Right cardiac atrium (tissue), 5 donors: ENCODE results near the gene FAT1. TPM values are rescaled to one million over a fixed set of nuclear protein-coding genes. Genes with fewer than 3 reads are reported as not detected.

Experiments used
- ATAC-seq, 2 donors: fragments of 200-7000 bp; cut with Tn5 transposase; one replicate each; pipeline versions ENCODE4 v1.8.0 to v1.9.1; 2020; ENCODE audit warnings: moderate library complexity in 2 of 2, mild to moderate bottlenecking in 1 of 2
- DNase-seq, 3 donors: peaks; one replicate each; pipeline ENCODE4 v3.0.0-alpha.2; 2020
- H3K27ac ChIP-seq: one replicate; pipeline ENCODE4 v1.5.1; 2013; ENCODE audit warnings: mild to moderate bottlenecking, low read length, control low read depth, moderate library complexity
- H3K27me3 ChIP-seq: one replicate; pipeline ENCODE4 v1.6.1; 2013; ENCODE audit not compliant: control insufficient read depth, insufficient read depth
- H3K4me1 ChIP-seq: one replicate; pipeline ENCODE4 v1.6.1; 2013; ENCODE audit warnings: low read length; ENCODE audit not compliant: control insufficient read depth, insufficient read depth
- H3K4me3 ChIP-seq: one replicate; pipeline ENCODE4 v1.5.1; 2013; ENCODE audit warnings: low read length, control low read depth
- H3K9me3 ChIP-seq: one replicate; pipeline ENCODE4 v1.6.1; 2013; ENCODE audit warnings: low read length; ENCODE audit not compliant: control insufficient read depth
- WGBS: extraction: QIAGEN DNeasy Blood & Tissue Kit; methylation state at CpG from one replicate; pipeline ENCODE4 v1.1.7; 2013; 5-methylcytosine and 5-hydroxymethylcytosine counted together
- intact Hi-C, 4 donors: fragments of 100-400 bp; cut with DNase I; formaldehyde crosslinking; loops; one replicate each; pipeline versions ENCODE4 v1.11.0 to v1.14.0; 2022 to 2023
- polyA plus RNA-seq: library from polyadenylated mRNA; stranded (reverse); fragments of 200-250 nt; gene quantifications from one replicate; pipeline ENCODE4 v1.2.3, GENCODE V29; 2013
- total RNA-seq, 4 donors: library from RNA; stranded (reverse); fragmentation: NEBNext Ultra II Directional; extraction: Animal tissue kit (Norgen Biotek cat#: 25700); gene quantifications; one replicate each; pipeline ENCODE4 v1.2.1, GENCODE V29; 2021
- donor health status: healthy with polysubstance abuse.
- donor health status: DM: no; HTN: yes; CAD: no.
- donor health status: DM: no; HTN: no; CAD: no.
- donor health status: DM: no; HTN: yes; CAD: no; lungs with severe emphysema.
- donor health status: DM: yes; HTN: yes; CAD: no.

Gene FAT1
- total and polyA plus RNA-seq, 5 donors = 29.7 to 95.2 (median 77.1) TPM

DNA sequence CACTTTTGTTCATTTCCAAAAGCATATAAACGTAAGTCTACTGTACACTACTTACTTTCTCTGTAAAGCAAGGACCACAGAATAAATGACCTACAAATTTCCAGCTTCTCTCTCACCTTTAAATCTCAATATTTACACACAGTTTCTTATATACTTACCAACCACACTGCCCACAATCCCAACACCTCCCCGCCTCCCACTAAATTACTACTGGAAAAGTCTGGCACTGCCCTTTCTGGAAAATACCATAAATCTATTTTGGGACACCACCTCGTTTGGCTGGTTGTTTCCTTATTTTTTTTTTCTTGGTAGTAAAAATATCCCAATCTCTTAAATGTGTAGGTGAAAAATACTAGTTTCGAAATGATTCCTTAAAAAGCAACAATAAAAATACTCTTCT is 19.6 kb downstream of the FAT1 start:
- Histone ChIP-seq H3K4me3 (no peak overlapping the region), H3K27ac (no peak overlapping the region), H3K9me3 (no peaks in the 10 kb centered on the region), H3K27me3 (no peaks in the 10 kb centered on the region), H3K4me1 (peaks cover 15% of the 10 kb centered on the region)
- intact Hi-C loops = no loop called here
- no peak for DNase-seq
- no peak for ATAC-seq
- 39% methylated on average over 4 of the region's 4 CpGs for WGBS

DNA sequence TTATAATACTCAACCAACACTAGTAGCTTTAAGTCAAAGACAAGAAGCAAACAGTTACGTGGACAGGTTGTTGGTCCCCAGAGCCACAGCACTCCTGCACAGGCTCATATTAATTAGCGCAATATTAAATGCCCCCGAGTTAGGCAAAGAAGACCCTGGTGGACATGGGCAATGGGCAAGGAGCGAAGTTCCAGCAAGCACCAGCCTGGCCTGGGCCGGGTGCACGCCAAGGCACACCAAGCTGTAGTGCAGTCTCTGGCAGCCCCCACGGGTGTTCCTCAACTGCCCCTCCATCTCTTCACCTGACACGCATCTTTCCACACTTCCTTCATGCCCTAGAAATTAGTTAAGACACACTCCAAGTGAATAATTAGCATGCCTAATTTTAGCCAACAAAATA is 20.1 kb downstream of the FAT1 start:
- peak overlapping the region; percentile 34 for H3K27ac ChIP-seq
- DNase-seq (no peak), ATAC-seq (no peak)
- H3K4me1 ChIP-seq = peaks cover 17% of the 10 kb centered on the region
- no peaks in the 10 kb centered on the region for H3K27me3 ChIP-seq
- no peaks in the 10 kb centered on the region for H3K9me3 ChIP-seq
- 80% methylated on average over 8 of the region's 8 CpGs for WGBS
- no peak overlapping the region for H3K4me3 ChIP-seq
- intact Hi-C loops = no loop called here

DNA sequence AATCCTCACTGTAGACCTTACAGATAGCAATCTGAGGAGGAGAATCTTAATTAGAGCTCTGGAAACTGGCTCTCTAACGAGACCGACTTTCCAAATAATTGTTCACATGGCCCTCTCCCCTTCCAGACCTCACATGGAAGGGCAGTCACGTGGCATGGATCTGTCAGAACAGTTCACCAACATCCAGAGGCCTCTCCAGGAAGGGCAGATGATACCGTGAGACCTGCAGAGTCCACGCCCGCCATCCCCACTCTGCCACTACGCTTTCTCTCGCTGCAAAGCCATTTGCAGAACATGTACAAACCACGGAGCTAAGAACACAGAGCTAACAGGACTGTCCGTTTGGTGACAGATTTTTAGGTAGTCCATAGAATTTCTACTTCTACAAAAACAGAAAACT is 20.7 kb downstream of the FAT1 start:
- intact Hi-C loops = no loop called here
- H3K4me1 ChIP-seq = peaks cover 18% of the 10 kb centered on the region
- no peaks in the 10 kb centered on the region for H3K9me3 ChIP-seq
- no peak for DNase-seq
- no peak for ATAC-seq
- 69% methylated on average over 10 of the region's 10 CpGs for WGBS
- no peaks in the 10 kb centered on the region for H3K27me3 ChIP-seq
- peak overlapping the region; percentile 50 for H3K27ac ChIP-seq
- H3K4me3 ChIP-seq = no peak overlapping the region

DNA sequence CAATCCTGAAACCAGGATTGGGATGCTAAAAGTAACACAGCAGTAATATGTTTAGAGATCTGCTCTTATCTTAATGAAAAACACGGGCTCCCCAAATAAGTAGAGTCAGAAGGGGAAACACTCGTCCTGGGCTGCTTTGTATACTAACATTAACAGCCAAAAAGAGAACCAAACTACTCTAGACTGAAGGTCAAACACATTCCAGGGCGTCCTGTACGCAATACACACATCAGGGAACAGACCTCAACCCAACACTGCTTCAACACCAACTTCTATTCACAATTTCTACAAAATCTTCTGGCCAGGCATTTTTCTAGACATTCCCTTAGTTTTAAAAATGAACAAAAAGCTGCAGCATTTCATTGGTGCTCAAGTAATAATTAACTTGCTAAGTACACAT is 21.4 kb downstream of the FAT1 start:
- WGBS = 29% methylated on average over 4 of the region's 4 CpGs

DNA sequence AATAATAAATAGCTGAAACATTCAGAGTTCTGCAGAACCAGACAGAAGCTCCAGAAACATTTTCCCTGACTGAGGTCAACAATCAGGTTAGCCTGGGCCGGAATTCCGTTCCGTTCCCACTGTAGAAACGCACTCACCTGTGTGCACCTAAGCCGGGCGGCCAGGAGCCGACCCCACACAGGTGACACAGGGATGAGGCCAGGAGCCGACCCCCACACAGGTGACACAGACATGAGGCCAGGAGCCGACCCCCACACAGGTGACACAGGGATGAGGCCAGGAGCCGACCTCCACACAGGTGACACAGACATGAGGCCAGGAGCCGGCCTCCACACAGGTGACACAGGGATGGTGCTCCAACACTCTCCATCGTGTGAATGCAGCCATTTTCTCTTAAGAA is 21.9 kb downstream of the FAT1 start:
- peaks cover 18% of the 10 kb centered on the region for H3K4me1 ChIP-seq
- H3K9me3 ChIP-seq = no peaks in the 10 kb centered on the region
- DNase-seq = peak in 1 of 3 donors; percentile 54
- peak overlapping the region; percentile 98 for H3K27ac ChIP-seq
- WGBS = 58% methylated on average over 12 of the region's 12 CpGs
- H3K27me3 ChIP-seq = no peaks in the 10 kb centered on the region
- no peak for ATAC-seq
- intact Hi-C loops = no loop called here
- H3K4me3 ChIP-seq = no peak overlapping the region

More for the DNA sequence above, 21.4 kb downstream of the FAT1 start:
- Histone ChIP-seq H3K4me1 (peaks cover 18% of the 10 kb centered on the region), H3K4me3 (no peak overlapping the region), H3K27ac (peak overlapping the region; percentile 77), H3K27me3 (no peaks in the 10 kb centered on the region), H3K9me3 (no peaks in the 10 kb centered on the region)
- no peak for ATAC-seq
- DNase-seq = no peak
- intact Hi-C loops = no loop called here

DNA sequence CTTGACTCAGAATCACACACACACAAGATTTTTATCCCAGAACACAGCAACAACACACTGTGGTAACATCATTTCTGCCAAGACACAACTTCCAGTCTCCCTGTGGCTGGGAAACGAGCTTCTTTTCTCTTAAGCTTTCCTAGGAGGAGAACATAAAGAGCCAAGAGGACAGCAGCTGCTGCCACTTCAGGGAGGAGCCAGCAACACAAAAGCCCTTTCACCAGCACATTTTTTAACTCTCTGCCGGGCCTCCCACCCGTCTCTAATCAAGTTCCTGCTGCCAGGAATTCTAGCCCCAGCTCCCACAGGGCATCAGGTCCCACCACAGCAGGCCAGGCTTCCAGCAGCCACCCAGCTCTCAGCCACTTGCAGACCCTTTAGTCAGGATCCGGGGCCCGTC is 22.4 kb downstream of the FAT1 start:
- no peaks in the 10 kb centered on the region for H3K9me3 ChIP-seq
- peak overlapping the region; percentile 98 for H3K27ac ChIP-seq
- peaks cover 18% of the 10 kb centered on the region for H3K4me1 ChIP-seq
- DNase-seq = peak; percentile 72 to 81 (median 79)
- intact Hi-C loops = no loop called here
- no peaks in the 10 kb centered on the region for H3K27me3 ChIP-seq
- no peak overlapping the region for H3K4me3 ChIP-seq
- peak; percentile 65 to 69 for ATAC-seq
- WGBS = 11% methylated on average over 5 of the region's 5 CpGs

DNA sequence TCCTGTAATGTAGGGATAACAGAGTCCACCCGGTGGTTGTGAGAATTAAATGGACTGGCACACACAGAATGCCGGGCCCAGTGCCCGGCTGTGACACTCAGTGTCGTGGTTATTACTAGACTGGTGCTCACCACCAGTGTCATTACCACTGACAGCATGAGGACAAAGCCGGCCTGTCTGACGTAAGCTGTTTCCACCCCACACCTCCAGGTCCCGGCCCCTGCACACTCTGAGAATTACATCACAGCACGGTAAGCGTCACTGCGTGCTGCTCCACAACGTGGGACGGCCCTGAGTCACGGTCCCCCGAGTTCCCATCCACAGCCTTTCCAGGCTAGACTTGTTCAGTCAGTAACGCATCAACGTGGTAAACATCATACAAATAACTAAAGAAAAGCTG is 22.9 kb downstream of the FAT1 start:
- Histone ChIP-seq H3K4me3 (no peak overlapping the region), H3K4me1 (peaks cover 18% of the 10 kb centered on the region), H3K27ac (peak overlapping the region; percentile 98), H3K27me3 (no peaks in the 10 kb centered on the region), H3K9me3 (no peaks in the 10 kb centered on the region)
- intact Hi-C loops = no loop called here
- DNase-seq (peak; percentile 86 to 92 (median 89)), ATAC-seq (peak; percentile 90 to 93)
- 37% methylated on average over 16 of the region's 16 CpGs for whole genome bisulfite sequencing

DNA sequence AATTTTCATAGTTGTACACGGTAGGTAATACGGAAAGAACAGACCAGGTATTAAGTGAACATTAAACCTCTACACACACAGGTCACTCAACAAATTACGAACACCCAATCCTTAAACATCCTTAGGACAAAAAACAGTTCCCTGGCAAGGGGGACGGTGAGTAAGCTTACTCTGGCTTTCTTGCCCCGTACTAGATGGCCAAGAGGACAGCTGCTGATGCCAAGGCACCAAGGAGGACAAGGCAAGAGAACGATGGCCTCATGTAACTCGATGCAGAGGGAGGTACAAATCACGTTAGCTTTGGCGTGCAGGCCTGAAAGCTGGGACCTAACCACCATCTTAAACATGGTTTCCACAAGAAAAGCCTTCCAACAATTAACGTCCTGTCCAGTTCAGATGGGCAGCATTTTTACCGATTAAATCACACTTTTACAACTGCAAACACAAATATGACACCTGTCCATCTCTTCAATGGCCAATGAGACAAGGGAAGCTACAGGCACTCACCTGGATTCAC is 23.7 kb downstream of the FAT1 start:
- ATAC-seq = no peak
- WGBS = 76% methylated on average over 11 of the region's 11 CpGs
- H3K4me3 ChIP-seq = no peak overlapping the region

DNA sequence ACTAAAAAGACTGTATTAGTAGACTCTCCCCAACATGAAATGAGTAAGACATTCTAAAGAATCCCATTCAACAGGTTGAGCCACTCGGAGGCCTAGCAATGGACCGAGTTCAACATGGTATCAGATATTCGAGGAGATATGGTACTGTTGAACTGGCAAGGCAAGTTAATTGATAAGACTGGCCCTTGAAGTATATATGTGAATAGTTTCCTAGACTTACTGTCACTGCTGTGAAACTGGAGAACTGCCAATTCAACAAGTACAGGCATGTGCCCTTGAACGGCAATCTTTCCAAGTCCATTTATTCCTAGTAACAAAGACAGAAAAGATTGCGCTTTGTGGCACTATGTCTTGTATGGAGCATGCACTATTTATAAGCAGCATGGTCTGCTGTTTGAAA is 24.4 kb downstream of the FAT1 start:
- Histone ChIP-seq H3K4me3 (no peak overlapping the region), H3K9me3 (no peaks in the 10 kb centered on the region), H3K4me1 (peaks cover 18% of the 10 kb centered on the region), H3K27ac (peak overlapping the region; percentile 36), H3K27me3 (no peaks in the 10 kb centered on the region)
- DNase-seq (no peak), ATAC-seq (peak; percentile 2 to 35)
- intact Hi-C loops = no loop called here
- 40% methylated on average over 5 of the region's 5 CpGs for WGBS

More for the DNA sequence above, 23.7 kb downstream of the FAT1 start:
- no peak for DNase-seq
- H3K9me3 ChIP-seq = no peaks in the 10 kb centered on the region
- no peaks in the 10 kb centered on the region for H3K27me3 ChIP-seq
- H3K27ac ChIP-seq = peak overlapping the region; percentile 98
- H3K4me1 ChIP-seq = peaks cover 18% of the 10 kb centered on the region
- intact Hi-C loops = no loop called here

DNA sequence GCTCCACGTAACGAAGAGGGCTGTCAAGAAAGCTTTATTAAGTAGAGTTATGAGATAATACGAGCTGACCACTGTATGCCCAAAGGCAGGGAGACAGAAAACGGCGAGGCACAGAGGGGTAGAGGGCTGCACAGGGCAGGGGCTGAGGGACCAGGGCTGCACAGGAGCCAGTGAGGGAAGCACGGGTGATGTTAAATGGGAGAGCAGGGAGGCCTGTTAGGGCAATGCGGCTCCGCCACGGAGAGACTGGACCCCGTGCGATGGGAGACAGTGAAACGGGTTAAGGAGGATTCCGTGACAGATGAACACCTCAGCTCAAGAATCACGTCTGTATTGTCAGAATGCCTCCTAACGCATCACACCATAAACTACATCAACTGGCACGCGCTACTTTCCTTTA is 25.1 kb downstream of the FAT1 start:
- Histone ChIP-seq H3K9me3 (no peaks in the 10 kb centered on the region), H3K27ac (peak overlapping the region; percentile 44), H3K27me3 (no peaks in the 10 kb centered on the region), H3K4me3 (no peak overlapping the region), H3K4me1 (peaks cover 16% of the 10 kb centered on the region)
- WGBS = 90% methylated on average over 17 of the region's 17 CpGs
- intact Hi-C loops = no loop called here
- DNase-seq (no peak), ATAC-seq (no peak)

DNA sequence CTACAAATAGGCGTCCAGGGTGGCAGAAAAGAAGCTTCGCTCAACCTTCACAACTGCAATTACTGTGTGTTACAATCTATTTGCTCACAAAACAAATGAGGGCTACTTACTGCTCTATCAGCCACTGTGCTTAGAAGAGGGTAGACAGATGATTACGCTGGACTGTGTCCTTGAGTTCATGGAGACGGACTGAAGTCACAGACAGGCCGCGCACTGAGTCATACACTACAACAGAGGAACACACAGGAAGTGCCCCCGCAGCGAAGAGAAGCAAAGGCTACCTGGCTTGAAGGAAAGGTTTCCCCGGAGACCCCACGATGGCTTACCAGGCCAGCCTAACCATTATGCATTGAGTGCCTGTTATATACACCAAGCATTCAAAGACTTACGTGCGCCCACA is 25.6 kb downstream of the FAT1 start:
- WGBS = 81% methylated on average over 12 of the region's 12 CpGs
- peak in 1 of 3 donors; percentile 46 for DNase-seq
- Histone ChIP-seq H3K4me1 (peaks cover 19% of the 10 kb centered on the region), H3K4me3 (no peak overlapping the region), H3K9me3 (no peaks in the 10 kb centered on the region), H3K27ac (peak overlapping the region; percentile 14), H3K27me3 (no peaks in the 10 kb centered on the region)
- intact Hi-C loops = no loop called here
- no peak for ATAC-seq

DNA sequence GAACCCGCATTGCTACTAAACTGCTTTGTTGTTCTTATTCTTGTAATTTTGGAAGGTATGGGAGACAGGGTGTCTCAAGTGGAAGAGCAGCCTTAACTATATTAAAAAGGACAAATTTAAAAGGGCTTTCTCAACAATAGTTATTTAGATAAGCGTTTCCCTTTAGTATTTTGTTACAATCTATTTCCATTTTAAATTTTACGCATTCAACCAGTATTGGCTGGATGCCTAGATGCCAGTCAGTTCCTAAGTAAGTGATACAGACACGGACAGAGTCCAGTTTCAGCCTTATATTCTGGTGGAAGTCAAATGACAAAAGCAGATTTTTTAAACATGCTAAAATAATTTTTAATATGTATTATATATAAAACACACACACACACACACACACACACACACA is 28.3 kb downstream of the FAT1 start:
- no peak for DNase-seq
- no peaks in the 10 kb centered on the region for H3K27me3 ChIP-seq
- ATAC-seq = no peak
- no peaks in the 10 kb centered on the region for H3K9me3 ChIP-seq
- H3K27ac ChIP-seq = peak overlapping the region; percentile 59
- WGBS = 54% methylated on average over 4 of the region's 4 CpGs
- H3K4me3 ChIP-seq = no peak overlapping the region
- H3K4me1 ChIP-seq = peaks cover 11% of the 10 kb centered on the region
- intact Hi-C loops = no loop called here
